ENCODE data around the gene MTIF3.

The MTIF3 gene

DNA sequence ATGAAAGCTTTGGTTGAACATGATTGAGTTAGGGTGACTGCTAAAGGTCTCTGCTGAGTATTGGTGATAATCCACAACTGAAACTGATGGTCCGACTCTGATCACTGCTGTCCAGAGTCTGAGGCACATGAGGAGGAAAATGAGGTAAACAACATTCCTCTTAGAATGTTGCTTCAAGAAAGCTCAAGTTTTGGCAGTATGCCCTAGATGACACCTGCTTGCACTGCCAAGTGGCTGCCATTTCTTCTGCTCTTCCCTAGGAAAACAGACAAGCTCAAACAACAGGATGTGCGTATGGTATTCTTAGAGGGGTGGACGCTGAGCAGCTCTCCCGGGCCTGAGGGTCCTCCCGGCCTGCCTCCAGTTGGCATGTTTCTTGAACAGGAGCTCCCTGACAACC lies 15.2 kb upstream of the MTIF3 start:
- H3K4me3 ChIP-seq (ENCODE audit: low read depth, low read length) = no peak overlapping the region
- no peaks in the 10 kb centered on the region for H3K27me3 ChIP-seq
- no peak for DNase-seq
- no peaks in the 10 kb centered on the region for H3K9me3 ChIP-seq
- H3K4me1 ChIP-seq = no peaks in the 10 kb centered on the region
- H3K36me3 ChIP-seq = no peaks in the 10 kb centered on the region
- TF ChIP-seq, protein P1, sequence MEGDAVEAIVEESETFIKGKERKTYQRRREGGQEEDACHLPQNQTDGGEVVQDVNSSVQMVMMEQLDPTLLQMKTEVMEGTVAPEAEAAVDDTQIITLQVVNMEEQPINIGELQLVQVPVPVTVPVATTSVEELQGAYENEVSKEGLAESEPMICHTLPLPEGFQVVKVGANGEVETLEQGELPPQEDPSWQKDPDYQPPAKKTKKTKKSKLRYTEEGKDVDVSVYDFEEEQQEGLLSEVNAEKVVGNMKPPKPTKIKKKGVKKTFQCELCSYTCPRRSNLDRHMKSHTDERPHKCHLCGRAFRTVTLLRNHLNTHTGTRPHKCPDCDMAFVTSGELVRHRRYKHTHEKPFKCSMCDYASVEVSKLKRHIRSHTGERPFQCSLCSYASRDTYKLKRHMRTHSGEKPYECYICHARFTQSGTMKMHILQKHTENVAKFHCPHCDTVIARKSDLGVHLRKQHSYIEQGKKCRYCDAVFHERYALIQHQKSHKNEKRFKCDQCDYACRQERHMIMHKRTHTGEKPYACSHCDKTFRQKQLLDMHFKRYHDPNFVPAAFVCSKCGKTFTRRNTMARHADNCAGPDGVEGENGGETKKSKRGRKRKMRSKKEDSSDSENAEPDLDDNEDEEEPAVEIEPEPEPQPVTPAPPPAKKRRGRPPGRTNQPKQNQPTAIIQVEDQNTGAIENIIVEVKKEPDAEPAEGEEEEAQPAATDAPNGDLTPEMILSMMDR (IDR thresholded peaks at IDR 0.05; ENCODE audit: low read depth, low read length) = no peak

DNA sequence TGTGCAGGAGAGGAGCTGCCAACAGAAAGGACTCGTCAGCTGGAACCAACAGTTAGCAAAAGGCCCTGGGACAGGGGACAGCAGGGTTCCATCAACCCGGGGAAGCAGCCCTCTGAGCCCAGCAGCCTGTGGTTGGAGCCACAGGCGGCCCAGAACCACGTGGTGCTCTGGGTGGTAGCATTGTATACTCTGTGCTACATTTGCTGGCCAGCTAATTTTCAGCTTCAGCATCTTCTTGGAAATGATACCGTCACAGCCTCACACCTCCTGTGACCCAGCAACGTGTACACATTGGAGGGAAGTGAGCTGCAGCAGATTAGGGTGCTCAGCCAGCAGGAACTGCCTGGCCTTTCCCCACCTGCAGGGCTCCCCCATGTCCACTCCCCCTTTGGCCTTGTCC lies 13.1 kb upstream of the MTIF3 start:
- H3K9me3 ChIP-seq = no peaks in the 10 kb centered on the region
- no peaks in the 10 kb centered on the region for H3K36me3 ChIP-seq
- TF ChIP-seq, protein P1 (IDR thresholded peaks at IDR 0.05; ENCODE audit: low read depth, low read length) = no peak
- H3K4me3 ChIP-seq (ENCODE audit: low read depth, low read length) = no peak overlapping the region
- no peaks in the 10 kb centered on the region for H3K4me1 ChIP-seq
- no peaks in the 10 kb centered on the region for H3K27me3 ChIP-seq
- DNase-seq = no peak

DNA sequence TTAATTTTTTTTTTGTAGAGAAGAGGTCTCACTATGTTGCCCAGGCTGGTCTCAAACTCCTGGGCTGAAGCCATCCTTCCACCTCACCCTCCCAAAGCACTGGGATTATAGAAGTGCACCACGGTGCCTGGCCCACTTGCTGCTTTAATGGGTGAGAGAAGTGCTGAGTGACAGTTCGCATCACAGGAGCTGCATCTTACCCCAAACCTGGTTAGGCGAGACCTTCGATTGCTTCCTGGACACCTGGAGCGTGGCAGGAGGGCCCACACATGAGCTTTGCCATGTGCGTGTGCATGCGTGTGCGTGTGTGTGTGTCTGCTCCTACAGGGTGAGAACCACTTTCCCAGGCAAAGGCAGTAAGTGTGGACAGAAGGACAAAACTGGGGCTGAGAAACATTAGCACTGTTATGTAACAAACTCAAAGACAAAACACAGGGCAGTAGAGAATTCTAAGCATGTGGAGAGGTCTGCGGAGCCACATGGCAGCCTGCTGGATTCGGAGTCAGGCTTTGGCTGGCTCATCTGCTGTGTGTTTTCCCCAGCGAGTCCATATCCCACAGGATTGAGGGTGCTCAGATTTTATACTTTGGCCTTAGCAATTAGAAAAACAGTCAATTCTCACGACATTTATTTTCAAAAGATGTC lies 11.7 kb upstream of the MTIF3 start:
- no peak overlapping the region for H3K4me3 ChIP-seq (ENCODE audit: low read depth, low read length)
- H3K27me3 ChIP-seq = no peaks in the 10 kb centered on the region
- no peaks in the 10 kb centered on the region for H3K36me3 ChIP-seq
- TF ChIP-seq, protein P1 (IDR thresholded peaks at IDR 0.05; ENCODE audit: low read depth, low read length) = no peak
- no peaks in the 10 kb centered on the region for H3K4me1 ChIP-seq
- no peaks in the 10 kb centered on the region for H3K9me3 ChIP-seq
- no peak for DNase-seq

DNA sequence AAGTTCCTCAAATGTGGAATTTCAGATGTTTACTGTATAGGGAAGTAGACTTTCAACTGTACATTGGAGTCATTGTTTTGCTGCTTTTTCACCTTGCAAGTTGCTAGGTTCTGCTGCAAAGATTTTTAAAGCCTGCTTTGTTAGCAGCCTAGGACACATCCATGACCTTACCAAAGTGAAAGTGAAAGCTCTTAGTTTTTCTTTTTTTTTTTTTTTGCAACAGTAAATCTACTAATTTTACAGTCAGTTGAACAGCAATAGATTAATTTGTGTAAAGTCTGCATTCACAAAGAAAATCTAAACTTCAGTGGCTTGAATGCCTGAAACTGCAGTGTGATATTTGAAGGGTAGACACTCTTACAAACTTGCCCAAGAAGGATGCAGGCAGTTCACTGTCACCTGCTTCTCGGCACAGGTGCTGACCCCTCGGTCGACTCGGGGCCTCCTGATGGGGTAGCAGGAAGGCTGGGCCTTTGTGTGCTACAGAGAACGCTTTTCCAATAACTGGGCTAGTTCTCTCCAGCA lies 5.0 kb upstream of the MTIF3 start:
- Histone ChIP-seq H3K27me3 (peaks cover 9% of the 10 kb centered on the region; the same call in 1 of the 2 replicates), H3K9me3 (no peaks in the 10 kb centered on the region), H3K36me3 (no peaks in the 10 kb centered on the region), H3K4me3 (ENCODE audit: low read depth, low read length) (no peak overlapping the region), H3K4me1 (no peaks in the 10 kb centered on the region)
- TF ChIP-seq, protein P1 (IDR thresholded peaks at IDR 0.05; ENCODE audit: low read depth, low read length) = no peak
- DNase-seq = no peak

DNA sequence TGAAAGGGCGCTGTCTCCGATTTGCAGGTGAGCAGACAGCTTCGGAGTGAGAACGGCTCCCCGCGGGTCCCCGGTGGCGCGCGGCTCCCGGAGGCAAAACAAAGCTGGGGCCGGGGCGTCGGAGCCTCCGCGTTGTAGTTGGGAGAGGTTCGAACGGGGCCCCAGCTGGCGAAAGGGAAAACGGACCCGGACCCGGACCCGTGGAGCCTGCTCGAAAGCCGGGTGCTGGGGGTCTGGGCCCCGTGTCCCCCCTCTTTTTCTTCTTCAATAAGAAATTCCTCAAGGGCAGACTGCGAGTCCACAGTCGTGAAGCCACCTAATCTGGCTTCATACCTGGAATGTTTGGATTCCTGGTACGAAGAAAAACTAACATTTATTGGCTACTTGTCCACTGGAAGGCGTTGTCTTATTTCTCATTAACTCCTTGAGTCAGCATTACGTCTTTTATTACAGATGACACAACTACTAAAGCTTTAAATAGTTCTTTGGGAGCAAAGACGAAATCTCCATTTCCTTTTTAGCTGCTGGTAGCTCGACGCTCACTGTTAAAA lies 632 bp upstream of the MTIF3 start:
- no peaks in the 10 kb centered on the region for H3K4me1 ChIP-seq
- H3K4me3 ChIP-seq (ENCODE audit: low read depth, low read length) = peak overlapping the region; percentile 84
- peaks cover 9% of the 10 kb centered on the region; the same call in 1 of the 2 replicates for H3K27me3 ChIP-seq
- H3K36me3 ChIP-seq = no peaks in the 10 kb centered on the region
- no peaks in the 10 kb centered on the region for H3K9me3 ChIP-seq
- DNase-seq = peak; percentile 20
- TF ChIP-seq, protein P1 (IDR thresholded peaks at IDR 0.05; ENCODE audit: low read depth, low read length) = no peak

DNA sequence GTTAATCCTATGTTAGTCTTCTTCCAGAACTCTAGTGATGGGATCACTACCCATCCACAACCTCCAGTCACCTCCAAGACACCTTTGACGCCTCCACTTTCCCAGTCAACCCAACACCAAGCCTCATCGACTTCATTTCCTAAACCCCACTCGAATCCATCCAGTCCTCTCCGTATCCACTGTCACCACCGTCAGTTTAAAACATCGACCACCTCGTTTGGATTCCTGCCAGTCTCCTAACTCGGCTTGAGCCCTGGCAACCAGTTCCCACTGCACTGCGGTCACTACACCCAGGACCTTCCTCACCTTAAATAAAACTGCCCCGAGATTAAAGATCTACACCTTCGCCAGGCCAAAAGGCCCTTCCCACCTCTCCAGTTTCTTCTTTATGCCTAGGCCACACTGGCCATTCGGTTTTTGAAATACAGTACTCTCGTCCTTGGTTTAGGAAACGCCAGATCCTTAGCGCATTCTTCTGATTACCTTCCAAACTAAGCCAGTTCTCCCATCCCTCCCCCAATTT lies 1.2 kb downstream of the MTIF3 start:
- Histone ChIP-seq H3K36me3 (no peaks in the 10 kb centered on the region), H3K9me3 (no peaks in the 10 kb centered on the region), H3K4me3 (ENCODE audit: low read depth, low read length) (peak overlapping the region; percentile 84), H3K4me1 (no peaks in the 10 kb centered on the region), H3K27me3 (peaks cover 9% of the 10 kb centered on the region; the same call in 1 of the 2 replicates)
- no peak for DNase-seq
- TF ChIP-seq, protein P1 (IDR thresholded peaks at IDR 0.05; ENCODE audit: low read depth, low read length) = no peak
